Limb (tissue), 2 donors: ENCODE data around the gene PRKCD.

Experiments
- DNase-seq, 2 donors: peaks; one replicate each; pipeline ENCODE4 v3.0.0-alpha.2; 2016; ENCODE audit errors: extremely low spot score in 2 of 2

The PRKCD gene

GRCh38 chr3:53169832-53170324 is 8.9 kb downstream of the PRKCD start:
- no peak for DNase-seq

- no peak for DNase-seq
Observed at GRCh38 chr3:53170325-53171063, 9.5 kb downstream of the PRKCD start.

GRCh38 chr3:53171064-53171418 is 10.0 kb downstream of the PRKCD start:
- DNase-seq: peak in 1 of 2 donors; percentile 59

GRCh38 chr3:53171827-53172505 is 11.0 kb downstream of the PRKCD start:
- DNase-seq: no peak

- no peak for DNase-seq
Observed at GRCh38 chr3:53173107-53173506, 12.1 kb downstream of the PRKCD start.

- DNase-seq: no peak
Observed at GRCh38 chr3:53174346-53175250, 13.6 kb downstream of the PRKCD start.

- DNase-seq: no peak
Observed at GRCh38 chr3:53175613-53176540, 14.9 kb downstream of the PRKCD start.

- DNase-seq: no peak
Observed at GRCh38 chr3:53178246-53178645, 17.2 kb downstream of the PRKCD start.

- no peak for DNase-seq
Observed at GRCh38 chr3:53179580-53179979, 18.6 kb downstream of the PRKCD start.

- DNase-seq: no peak
Observed at GRCh38 chr3:53180305-53181023, 19.5 kb downstream of the PRKCD start.

- DNase-seq: no peak
Observed at GRCh38 chr3:53181024-53181371, 20.0 kb downstream of the PRKCD start.

GRCh38 chr3:53181528-53181927 is 20.5 kb downstream of the PRKCD start:
- DNase-seq: no peak

- no peak for DNase-seq
Observed at GRCh38 chr3:53182764-53183355, 21.9 kb downstream of the PRKCD start.

- DNase-seq: no peak
Observed at GRCh38 chr3:53183514-53183913, 22.5 kb downstream of the PRKCD start.

- DNase-seq: no peak
Observed at GRCh38 chr3:53184701-53185100, 23.7 kb downstream of the PRKCD start.

GRCh38 chr3:53185761-53186465 is 24.9 kb downstream of the PRKCD start:
- no peak for DNase-seq

- DNase-seq: no peak
Observed at GRCh38 chr3:53186726-53187125, 25.7 kb downstream of the PRKCD start.

GRCh38 chr3:53187430-53187829 is 26.4 kb downstream of the PRKCD start:
- no peak for DNase-seq

GRCh38 chr3:53188136-53188685 is 27.2 kb downstream of the PRKCD start:
- no peak for DNase-seq
